Tibial nerve (tissue), 4 donors: ENCODE data around the gene RNF2.

Experiments
- CTCF ChIP-seq, 5 experiments: fragments of 200-600 bp in 3 of 5; fragments of 450-650 bp in 2 of 5; sonication (generic) in 3 of 5; IDR thresholded peaks; one replicate each; pipeline ENCODE4 v1.5.1; 2016 to 2019; ENCODE audit warnings: antibody characterized with exemption in 5 of 5, mild to moderate bottlenecking in 3 of 5, moderate library complexity in 2 of 5
- EP300 ChIP-seq, 2 donors: sonication (generic); formaldehyde crosslinking; IDR thresholded peaks; one replicate each; pipeline ENCODE4 v1.6.1; 2017; ENCODE audit warnings: antibody characterized with exemption in 2 of 2, mild to moderate bottlenecking in 1 of 2
- POLR2A ChIP-seq, 2 donors: fragments of 450-650 bp; IDR thresholded peaks; one replicate each; pipeline ENCODE4 v1.6.1; 2017; ENCODE audit warnings: antibody characterized with exemption in 2 of 2, mild to moderate bottlenecking in 2 of 2, moderate library complexity in 2 of 2

- TF ChIP-seq CTCF (IDR thresholded peaks at IDR 0.05) = no peak
- TF ChIP-seq POLR2A (IDR thresholded peaks at IDR 0.05) = no peak
- no peak for TF ChIP-seq EP300 (IDR thresholded peaks at IDR 0.05)
Observed at GRCh38 chr1:185058110-185058509, 12.8 kb downstream of the RNF2 start.
